ENCODE data around the gene ROBO1.

- TF ChIP-seq POLR2A (IDR thresholded peaks at IDR 0.05): no peak
- TF ChIP-seq POLR2AphosphoS5 (IDR thresholded peaks at IDR 0.05; ENCODE audit: insufficient read depth in 1 of 2, low read depth in 1 of 2): no peak
- TF ChIP-seq CTCF (IDR thresholded peaks at IDR 0.05): no peak
Observed at GRCh38 chr3:79183496-79183895, 584.3 kb downstream of the ROBO1 start.

All from vagina (tissue), 2 donors.